Cardiac fibroblast (primary cell): ENCODE measurements around the gene TRIM49D1.
"Not testable (repeated sequence)": the region's sequence is repeated elsewhere in the genome, so short reads cannot be mapped to it uniquely, and the experiment has no call there.

Experiments used
- DNase-seq, 2 donors: peaks; one replicate each; pipeline versions ENCODE4 v3.0.0 to v3.0.0-alpha.2; 2010; ENCODE audit warnings: low read depth in 2 of 2
- H3K4me3 ChIP-seq, 2 donors: replicated peaks in 1 of 2; 1 replicate in 1 of 2; 2 replicates in 1 of 2; pipeline ENCODE4 v1.5.1; 2011; ENCODE audit warnings: low read depth in 2 of 2, low read length in 2 of 2, mild to moderate bottlenecking in 2 of 2, moderate library complexity in 1 of 2
- CTCF ChIP-seq: IDR thresholded peaks from one replicate; pipeline ENCODE4 v1.5.1; 2011; ENCODE audit warnings: low read depth, mild to moderate bottlenecking, low read length, inconsistent platforms

Gene TRIM49D1

GRCh38 chr11:89922195-89922660 is at the start of gene TRIM49D1:
TSS of gene TRIM49D1 (minus strand) at chr11:89922245. CDS start at chr11:89917710, 4,535 bp downstream.
- DNase-seq, result no peak
- TF ChIP-seq CTCF, result no peak
- H3K4me3 ChIP-seq, result no peak within 1 kb of the TSS

- DNase-seq, result not testable (repeated sequence)
Observed at GRCh38 chr11:89965737-89966136, 43.7 kb upstream of the TRIM49D1 start, which contains the start of gene TRIM64. TSS of gene TRIM64 (plus strand) at chr11:89966037. CDS start at chr11:89968504, 2,467 bp downstream.

GRCh38 chr11:89960833-89961232 is 38.8 kb upstream of the TRIM49D1 start:
- not testable (repeated sequence) for H3K4me3 ChIP-seq, DNase-seq

More at GRCh38 chr11:89965737-89966136, 43.7 kb upstream of the TRIM49D1 start, which contains the start of gene TRIM64:
- H3K4me3 ChIP-seq, result not testable (repeated sequence)

- H3K4me3 ChIP-seq, DNase-seq: not testable (repeated sequence)
Observed at GRCh38 chr11:89923764-89924163, 1.7 kb upstream of the TRIM49D1 start, which contains the start of gene TRIM49D2. TSS of gene TRIM49D2 (plus strand) at chr11:89924064. CDS start at chr11:89926762, 2,698 bp downstream.

GRCh38 chr11:89900809-89901208 is 21.2 kb downstream of the TRIM49D1 start:
- not testable (repeated sequence) for DNase-seq, H3K4me3 ChIP-seq

- not testable (repeated sequence) for H3K4me3 ChIP-seq, DNase-seq
Observed at GRCh38 chr11:89893245-89893644, 28.8 kb downstream of the TRIM49D1 start.

GRCh38 chr11:89877511-89877910 is 44.5 kb downstream of the TRIM49D1 start:
- H3K4me3 ChIP-seq, DNase-seq: not testable (repeated sequence)

GRCh38 chr11:89872588-89872987 is 49.5 kb downstream of the TRIM49D1 start:
- not testable (repeated sequence) for DNase-seq, H3K4me3 ChIP-seq

GRCh38 chr11:89865223-89865622 is 56.8 kb downstream of the TRIM49D1 start:
- DNase-seq, H3K4me3 ChIP-seq: not testable (repeated sequence)

- DNase-seq, result peak; percentile 0
- not testable (repeated sequence) for H3K4me3 ChIP-seq
Observed at GRCh38 chr11:89863906-89864704, 57.9 kb downstream of the TRIM49D1 start.
